Endodermal cell (in vitro differentiated cells): Measurements from ENCODE around the gene TMEM119. TPM values are rescaled to one million over a fixed set of nuclear protein-coding genes. Genes with fewer than 3 reads are reported as not detected.
"Not testable (repeated sequence)": the region's sequence is repeated elsewhere in the genome, so short reads cannot be mapped to it uniquely, and the experiment has no call there.

Source experiments
- DNase-seq: peaks from one replicate; pipeline ENCODE4 v3.0.0-alpha.2; 2017
- H3K27ac ChIP-seq: 2 replicates; pipeline ENCODE4 v1.5.1; 2013; ENCODE audit warnings: mild to moderate bottlenecking, low read depth, low read length, moderate library complexity
- H3K27me3 ChIP-seq: 2 replicates; pipeline ENCODE4 v1.6.1; 2013; ENCODE audit warnings: mild to moderate bottlenecking, low read length, moderate library complexity; ENCODE audit not compliant: insufficient read depth, control insufficient read depth, poor library complexity, severe bottlenecking
- H3K36me3 ChIP-seq: 2 replicates; pipeline ENCODE4 v1.7.0; 2013; ENCODE audit warnings: mild to moderate bottlenecking, low read length, moderate library complexity; ENCODE audit not compliant: control insufficient read depth, insufficient read depth
- H3K4me1 ChIP-seq: one replicate; pipeline ENCODE4 v1.7.0; 2013; ENCODE audit warnings: low read length; ENCODE audit not compliant: control insufficient read depth, insufficient read depth
- H3K4me3 ChIP-seq: 2 replicates; pipeline ENCODE4 v1.5.1; 2013; ENCODE audit warnings: mild to moderate bottlenecking, low read length, moderate library complexity
- H3K9ac ChIP-seq: 2 replicates; pipeline ENCODE4 v1.6.1; 2013; ENCODE audit warnings: mild to moderate bottlenecking, low read length, moderate library complexity; ENCODE audit not compliant: poor library complexity, severe bottlenecking; ENCODE audit errors: extremely low read depth
- H3K9me3 ChIP-seq: 2 replicates; pipeline ENCODE4 v1.6.1; 2013; ENCODE audit warnings: mild to moderate bottlenecking, low read length, moderate library complexity; ENCODE audit not compliant: control insufficient read depth
- H3K27ac Mint-ChIP-seq: 2 replicates; pipeline ENCODE4 v1.8.0; 2020; ENCODE audit warnings: mixed read lengths
- H3K27me3 Mint-ChIP-seq: 2 replicates; pipeline ENCODE4 v1.8.0; 2021; ENCODE audit warnings: mild to moderate bottlenecking, mixed read lengths; ENCODE audit not compliant: insufficient read depth
- H3K36me3 Mint-ChIP-seq: 2 replicates; pipeline ENCODE4 v1.8.0; 2020; ENCODE audit warnings: low read depth, mixed read lengths
- H3K4me1 Mint-ChIP-seq: 2 replicates; pipeline ENCODE4 v1.8.0; 2020; ENCODE audit warnings: mixed read lengths
- H3K4me3 Mint-ChIP-seq: 2 replicates; pipeline ENCODE4 v1.8.0; 2020; ENCODE audit warnings: mild to moderate bottlenecking, moderate library complexity, mixed read lengths
- H3K9me3 Mint-ChIP-seq: 2 replicates; pipeline ENCODE4 v1.8.0; 2020; ENCODE audit warnings: mild to moderate bottlenecking, mixed read lengths
- WGBS, 2 experiments: methylation state at CpG; one replicate each; pipeline versions ENCODE4 v1.1.5 to v1.1.7; 2013; ENCODE audit warnings: missing lambda C conversion rate in 2 of 2, mixed read lengths in 1 of 2; ENCODE audit not compliant: insufficient coverage in 1 of 2, insufficient read length in 1 of 2; 5-methylcytosine and 5-hydroxymethylcytosine counted together
- total RNA-seq, 2 donors: library from RNA; stranded (reverse); fragmentation: NEBNext Ultra II Directional in 1 of 2; extraction: Animal tissue kit (Norgen Biotek cat#: 25700) in 1 of 2; gene quantifications; 2 replicates in 1 of 2; 3 replicates in 1 of 2; pipeline ENCODE4 v1.2.1, GENCODE V29; 2021
- TF ChIP-seq, protein P1 (sequence below): fragments of 200-600 bp; sonication (generic); conservative IDR thresholded peaks from 2 replicates; pipeline ENCODE4 v1.5.0; 2021; ENCODE audit warnings: antibody characterized with exemption, mild to moderate bottlenecking

TMEM119 gene
- total RNA-seq, 2 donors from 2014 or later = 0.11 to 0.15 TPM

DNA sequence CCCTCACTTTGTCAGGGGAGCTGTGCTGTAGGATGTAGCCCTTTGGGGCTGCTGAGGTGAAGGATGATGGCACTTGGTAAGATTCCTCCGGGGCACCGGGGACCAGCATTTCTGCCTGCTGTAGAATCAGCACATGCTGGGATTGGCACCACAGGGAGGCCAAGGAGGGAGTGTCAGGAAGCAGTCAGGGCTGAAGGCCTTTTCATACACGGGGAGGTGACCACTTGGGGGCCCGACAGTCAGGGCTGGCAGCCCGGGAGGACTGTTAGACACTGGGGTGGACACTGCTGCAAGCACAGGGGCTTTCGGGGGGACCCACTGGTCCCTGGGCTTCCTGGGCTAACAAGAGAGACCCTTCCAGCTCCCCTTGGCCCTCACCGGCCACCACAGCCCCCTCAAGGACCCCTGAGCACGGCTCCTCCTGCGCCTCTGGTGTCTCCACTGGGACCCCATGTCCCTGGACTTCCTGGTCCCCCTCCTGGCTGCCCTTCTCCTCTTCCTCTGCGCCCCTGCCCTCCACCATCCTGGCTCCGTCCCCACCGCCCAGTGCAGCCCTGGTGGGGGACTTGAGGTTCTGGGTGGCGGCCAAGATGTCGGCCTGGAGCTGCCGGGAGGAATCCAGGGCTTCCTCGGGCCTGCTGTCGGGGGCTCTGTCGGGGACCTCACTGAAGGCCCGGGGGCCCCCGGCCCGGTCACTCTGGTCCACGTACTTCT is 6.5 kb downstream of the TMEM119 start:
- Mint-ChIP-seq H3K27ac (no peak overlapping the region), H3K27me3 (no peaks in the 10 kb centered on the region), H3K4me1 (peaks cover 3% of the 10 kb centered on the region), H3K4me3 (no peak overlapping the region), H3K36me3 (no peaks in the 10 kb centered on the region), H3K9me3 (no peaks in the 10 kb centered on the region)
- Histone ChIP-seq H3K4me3 (no peak overlapping the region), H3K9ac (no peak overlapping the region), H3K27me3 (no peaks in the 10 kb centered on the region), H3K27ac (no peak overlapping the region), H3K9me3 (no peaks in the 10 kb centered on the region), H3K4me1 (no peaks in the 10 kb centered on the region), H3K36me3 (no peaks in the 10 kb centered on the region)
- DNase-seq = no peak
- 89 to 90% methylated on average over 12 to 22 of the region's 22 CpGs for WGBS, 2 experiments
- TF ChIP-seq, protein P1, sequence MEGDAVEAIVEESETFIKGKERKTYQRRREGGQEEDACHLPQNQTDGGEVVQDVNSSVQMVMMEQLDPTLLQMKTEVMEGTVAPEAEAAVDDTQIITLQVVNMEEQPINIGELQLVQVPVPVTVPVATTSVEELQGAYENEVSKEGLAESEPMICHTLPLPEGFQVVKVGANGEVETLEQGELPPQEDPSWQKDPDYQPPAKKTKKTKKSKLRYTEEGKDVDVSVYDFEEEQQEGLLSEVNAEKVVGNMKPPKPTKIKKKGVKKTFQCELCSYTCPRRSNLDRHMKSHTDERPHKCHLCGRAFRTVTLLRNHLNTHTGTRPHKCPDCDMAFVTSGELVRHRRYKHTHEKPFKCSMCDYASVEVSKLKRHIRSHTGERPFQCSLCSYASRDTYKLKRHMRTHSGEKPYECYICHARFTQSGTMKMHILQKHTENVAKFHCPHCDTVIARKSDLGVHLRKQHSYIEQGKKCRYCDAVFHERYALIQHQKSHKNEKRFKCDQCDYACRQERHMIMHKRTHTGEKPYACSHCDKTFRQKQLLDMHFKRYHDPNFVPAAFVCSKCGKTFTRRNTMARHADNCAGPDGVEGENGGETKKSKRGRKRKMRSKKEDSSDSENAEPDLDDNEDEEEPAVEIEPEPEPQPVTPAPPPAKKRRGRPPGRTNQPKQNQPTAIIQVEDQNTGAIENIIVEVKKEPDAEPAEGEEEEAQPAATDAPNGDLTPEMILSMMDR = no peak

DNA sequence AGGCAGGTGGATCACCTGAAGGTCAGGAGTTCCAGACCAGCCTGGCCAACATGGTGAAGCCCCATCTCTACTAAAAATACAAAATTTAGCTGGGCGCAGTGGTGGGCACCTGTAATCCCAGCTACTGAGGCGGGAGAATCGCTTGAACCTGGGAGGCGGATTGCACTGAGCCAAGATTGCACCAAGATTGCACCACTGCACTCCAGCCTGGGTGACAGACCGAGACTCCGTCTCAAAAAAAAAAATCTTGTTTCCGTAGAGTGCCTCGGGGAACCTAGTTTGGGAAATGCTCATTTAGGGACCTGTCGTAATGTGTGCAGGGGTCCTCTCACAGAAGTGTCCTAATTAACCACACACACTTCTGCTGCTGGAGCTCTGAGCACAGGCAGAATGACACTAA is 7.4 kb downstream of the TMEM119 start:
- H3K4me3 ChIP-seq, H3K36me3 Mint-ChIP-seq, DNase-seq, H3K4me1 ChIP-seq, H3K9ac ChIP-seq, H3K9me3 ChIP-seq, H3K36me3 ChIP-seq, H3K27me3 ChIP-seq, H3K4me3 Mint-ChIP-seq, H3K27ac Mint-ChIP-seq, H3K4me1 Mint-ChIP-seq, H3K9me3 Mint-ChIP-seq, H3K27ac ChIP-seq, H3K27me3 Mint-ChIP-seq: not testable (repeated sequence)
- 92 to 96% methylated on average over 9 of the region's 9 CpGs for WGBS, 2 experiments

DNA sequence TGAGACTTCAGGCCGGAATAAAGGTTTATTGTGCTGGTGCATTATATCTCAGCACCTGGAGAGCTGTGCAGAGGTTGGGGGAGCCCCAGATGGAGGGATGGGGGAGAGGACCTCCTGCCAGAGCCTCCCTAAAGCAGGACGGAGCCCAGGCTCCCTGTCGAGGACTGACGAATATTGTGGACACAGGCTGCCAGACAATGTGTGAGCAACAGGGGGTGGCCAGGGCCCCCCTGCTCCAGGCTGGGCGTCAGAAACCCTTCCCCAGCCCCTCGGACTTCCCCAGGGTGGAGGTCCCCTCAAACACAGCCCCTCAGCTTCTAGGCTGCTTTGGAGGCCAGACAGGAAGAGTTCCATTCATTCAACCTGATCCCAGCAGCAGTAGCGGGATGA is 8.0 kb downstream of the TMEM119 start:
- Mint-ChIP-seq H3K27me3 (no peaks in the 10 kb centered on the region), H3K9me3 (no peaks in the 10 kb centered on the region), H3K4me1 (peaks cover 3% of the 10 kb centered on the region), H3K36me3 (no peaks in the 10 kb centered on the region), H3K27ac (no peak overlapping the region), H3K4me3 (no peak overlapping the region)
- 75 to 81% methylated on average over 5 to 7 of the region's 7 CpGs for WGBS, 2 experiments
- Histone ChIP-seq H3K9me3 (no peaks in the 10 kb centered on the region), H3K36me3 (no peaks in the 10 kb centered on the region), H3K27me3 (no peaks in the 10 kb centered on the region), H3K4me3 (no peak overlapping the region), H3K9ac (no peak overlapping the region), H3K27ac (no peak overlapping the region), H3K4me1 (no peaks in the 10 kb centered on the region)
- DNase-seq = no peak
- TF ChIP-seq, protein P1 = no peak
